ENCODE measurements around the gene C10orf105.

Gene C10orf105, protein sequence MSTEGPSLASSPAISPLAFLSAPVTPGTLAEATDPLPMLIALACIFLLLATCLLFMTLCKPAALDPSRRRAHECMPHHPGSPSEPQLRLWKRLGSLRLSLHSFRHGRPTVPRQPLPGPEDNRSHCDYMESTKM

DNA sequence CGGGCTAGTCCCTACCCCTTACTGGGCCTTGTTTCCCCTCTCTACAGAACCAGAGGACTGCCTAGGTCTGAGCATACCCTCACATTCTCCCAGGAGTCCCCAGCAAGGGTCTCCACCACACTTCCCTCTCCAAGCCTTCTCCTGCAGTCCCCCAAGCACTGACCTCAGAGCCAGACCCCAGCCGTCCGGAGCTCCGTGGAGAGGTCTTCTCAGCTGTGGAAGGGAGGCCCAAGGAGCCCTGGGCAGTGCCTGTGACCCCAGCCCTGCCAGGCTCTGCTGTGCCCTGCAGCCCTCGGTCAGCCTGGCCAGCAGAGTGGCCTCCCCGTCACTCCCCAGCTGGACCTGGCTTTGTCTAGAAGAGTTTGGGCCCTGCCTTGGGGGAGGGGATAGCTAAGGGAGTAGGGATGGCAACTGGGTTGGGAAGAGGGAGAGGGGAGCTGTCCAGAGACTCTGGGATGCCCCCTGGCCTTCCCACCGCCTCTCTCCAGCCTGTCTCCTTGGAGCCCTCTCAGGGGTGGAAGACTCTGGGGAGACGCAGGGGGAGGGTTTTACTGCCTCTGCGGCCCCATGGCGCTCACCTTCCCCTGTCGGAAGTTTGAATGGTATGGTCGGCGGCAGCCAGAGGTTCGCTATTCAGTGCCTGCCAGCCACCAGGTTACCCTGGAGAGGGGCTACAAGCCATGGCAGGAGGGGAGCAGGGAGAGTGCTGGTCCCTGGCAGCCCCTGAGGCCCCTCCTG is at the start of gene C10orf105:
TSS of gene C10orf105 (minus strand) at position 315 of the 738 bp plus-strand sequence. CDS start 3,441 bp downstream, outside the sequence.
- no peak within 1 kb of the TSS for H3K4me3 ChIP-seq (ENCODE audit: insufficient read length, low read depth)
- no peaks in the 10 kb centered on the region for H3K36me3 ChIP-seq (ENCODE audit: insufficient read depth, insufficient read length, low read length)
- no peak for TF ChIP-seq ZNF274 (IDR thresholded peaks at IDR 0.05; ENCODE audit: low read depth, low read length)
- TF ChIP-seq SUZ12 (IDR thresholded peaks at IDR 0.05; ENCODE audit: extremely low read depth, insufficient read depth, insufficient read length), result no peak
- TF ChIP-seq YY1 (IDR thresholded peaks at IDR 0.05; ENCODE audit: insufficient read depth, insufficient read length), result no peak
- no peaks in the 10 kb centered on the region for H3K9me3 ChIP-seq (ENCODE audit: insufficient read depth, low read length)
- H3K4me1 ChIP-seq (ENCODE audit: insufficient read depth, insufficient read length), result peaks cover 6% of the 10 kb centered on the region
- no peak for DNase-seq (ENCODE audit: low read depth, low spot score)
- H3K9ac ChIP-seq (ENCODE audit: insufficient read length, low read depth), result no peak within 1 kb of the TSS
- H3K27me3 ChIP-seq (ENCODE audit: insufficient read depth, insufficient read length), result peaks cover 9% of the 10 kb centered on the region

DNA sequence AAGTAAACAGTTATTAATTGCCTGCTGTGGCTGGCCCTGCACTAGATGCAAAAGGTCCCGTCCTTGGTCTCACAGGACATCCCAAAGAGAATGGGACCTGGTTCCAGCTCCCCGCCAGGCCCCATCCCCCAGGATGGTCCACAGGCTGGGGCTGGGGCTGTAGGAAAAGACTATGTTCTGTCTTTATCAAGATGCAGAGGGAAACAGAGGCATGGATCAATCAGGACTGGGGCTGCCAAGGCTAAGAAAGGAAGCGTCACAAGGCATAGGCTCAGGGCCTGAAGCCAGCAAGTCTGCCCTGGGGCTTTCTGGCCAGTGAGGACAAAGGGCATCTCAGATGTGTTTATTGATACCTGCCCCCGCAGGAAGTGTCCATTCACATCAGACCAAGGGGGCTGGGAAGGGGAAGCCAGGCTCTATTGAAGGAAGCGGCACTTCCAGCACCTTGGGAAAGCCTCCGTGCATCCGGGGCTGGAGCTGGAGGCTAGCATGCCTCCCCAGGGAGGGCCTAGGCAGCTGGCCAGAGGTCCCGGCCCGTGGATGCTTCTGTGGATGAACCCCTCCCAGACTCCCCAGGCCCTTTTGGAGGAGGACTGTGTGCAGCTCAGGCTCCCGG is 48.0 kb upstream of the C10orf105 start:
- H3K9ac ChIP-seq (ENCODE audit: insufficient read length, low read depth), result no peak overlapping the region

DNA sequence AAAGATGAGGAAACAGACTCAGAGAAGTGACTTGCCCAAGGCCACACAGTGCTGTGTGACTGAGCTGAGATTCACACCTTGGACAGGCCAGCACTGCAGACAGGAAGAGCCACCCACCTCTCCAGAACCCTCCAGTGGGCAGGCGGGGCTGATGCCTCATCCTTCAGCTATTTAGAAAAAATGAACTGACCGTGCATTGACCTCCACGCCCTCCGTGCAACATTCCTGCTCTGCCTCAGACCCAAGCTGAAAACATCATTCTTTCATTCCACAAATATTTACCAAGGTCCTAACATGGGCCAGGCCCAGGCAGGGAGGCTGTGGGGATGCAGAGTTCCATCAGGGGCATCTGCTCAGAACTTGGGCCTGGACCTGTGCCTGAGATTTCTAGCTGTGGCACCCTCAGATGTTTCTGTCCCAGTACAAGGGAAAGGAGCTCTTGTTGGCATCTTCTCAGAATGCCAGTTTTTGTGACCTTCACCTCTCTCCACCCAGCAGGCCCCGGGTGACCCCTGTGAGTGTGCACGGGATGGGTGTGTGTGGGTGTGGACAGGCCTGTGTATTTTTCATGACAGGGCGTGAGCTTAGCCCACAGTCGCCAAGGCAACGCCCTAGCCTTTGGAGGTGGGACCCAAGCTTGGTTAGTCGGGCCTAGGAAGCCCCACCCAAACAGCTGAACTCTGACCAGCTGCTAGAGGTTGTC is 47.3 kb upstream of the C10orf105 start:
- Histone ChIP-seq H3K27me3 (ENCODE audit: insufficient read depth, insufficient read length) (peaks cover 12% of the 10 kb centered on the region), H3K4me1 (ENCODE audit: insufficient read depth, insufficient read length) (peaks cover 20% of the 10 kb centered on the region), H3K9me3 (ENCODE audit: insufficient read depth, low read length) (no peaks in the 10 kb centered on the region), H3K4me3 (ENCODE audit: insufficient read length, low read depth) (no peak overlapping the region), H3K36me3 (ENCODE audit: insufficient read depth, insufficient read length, low read length) (no peaks in the 10 kb centered on the region), H3K9ac (ENCODE audit: insufficient read length, low read depth) (no peak overlapping the region)
- DNase-seq (ENCODE audit: low read depth, low spot score), result no peak
- TF ChIP-seq SUZ12 (IDR thresholded peaks at IDR 0.05; ENCODE audit: extremely low read depth, insufficient read depth, insufficient read length) (no peak), YY1 (IDR thresholded peaks at IDR 0.05; ENCODE audit: insufficient read depth, insufficient read length) (no peak), ZNF274 (IDR thresholded peaks at IDR 0.05; ENCODE audit: low read depth, low read length) (no peak)

More for the DNA sequence above, 48.0 kb upstream of the C10orf105 start:
- Histone ChIP-seq H3K36me3 (ENCODE audit: insufficient read depth, insufficient read length, low read length) (no peaks in the 10 kb centered on the region), H3K4me1 (ENCODE audit: insufficient read depth, insufficient read length) (peaks cover 19% of the 10 kb centered on the region), H3K27me3 (ENCODE audit: insufficient read depth, insufficient read length) (peaks cover 18% of the 10 kb centered on the region), H3K4me3 (ENCODE audit: insufficient read length, low read depth) (no peak overlapping the region), H3K9me3 (ENCODE audit: insufficient read depth, low read length) (no peaks in the 10 kb centered on the region)
- DNase-seq (ENCODE audit: low read depth, low spot score), result no peak
- no peak for TF ChIP-seq ZNF274 (IDR thresholded peaks at IDR 0.05; ENCODE audit: low read depth, low read length)
- no peak for TF ChIP-seq YY1 (IDR thresholded peaks at IDR 0.05; ENCODE audit: insufficient read depth, insufficient read length)
- TF ChIP-seq SUZ12 (IDR thresholded peaks at IDR 0.05; ENCODE audit: extremely low read depth, insufficient read depth, insufficient read length), result no peak

DNA sequence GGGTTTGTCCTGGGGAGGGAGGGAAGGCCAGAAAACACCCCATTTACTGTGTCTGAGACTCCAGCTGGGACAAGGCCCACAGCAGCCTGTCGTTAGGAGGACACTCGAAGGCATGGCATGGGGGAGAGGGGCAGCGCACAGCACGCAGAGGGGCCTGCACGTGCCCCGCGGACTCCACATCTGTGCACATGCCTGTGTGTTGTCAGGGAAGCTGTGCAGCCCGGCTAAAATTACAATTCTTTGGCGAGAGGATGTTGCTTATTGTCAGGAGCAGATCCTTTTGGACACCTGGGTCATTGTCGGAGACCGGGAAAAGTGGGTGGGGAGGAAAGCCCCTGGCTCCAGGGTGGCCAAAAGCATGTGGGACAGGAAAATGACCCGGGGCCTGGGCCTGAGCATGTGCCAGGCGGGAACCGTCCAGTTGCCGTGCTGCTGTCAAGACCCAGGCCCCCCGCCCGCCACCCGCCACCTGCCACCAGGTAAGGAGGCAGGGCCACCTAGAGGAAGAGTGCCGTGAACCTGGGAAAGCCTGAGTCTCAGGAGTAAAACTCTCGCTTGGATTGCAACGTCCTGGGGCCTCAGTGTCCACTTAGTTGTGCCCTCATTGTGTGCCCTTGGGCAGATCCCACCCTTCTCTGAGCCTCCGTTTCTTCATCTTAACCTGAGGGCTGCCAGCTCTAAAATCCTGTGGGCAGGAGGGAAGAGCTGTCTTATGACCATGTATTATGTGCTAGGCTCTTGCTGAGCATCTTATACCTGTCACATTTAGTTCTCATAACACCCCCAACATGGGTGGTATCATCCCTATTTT is 46.5 kb upstream of the C10orf105 start:
- Histone ChIP-seq H3K4me3 (ENCODE audit: insufficient read length, low read depth) (no peak overlapping the region), H3K9me3 (ENCODE audit: insufficient read depth, low read length) (no peaks in the 10 kb centered on the region), H3K4me1 (ENCODE audit: insufficient read depth, insufficient read length) (peaks cover 20% of the 10 kb centered on the region), H3K36me3 (ENCODE audit: insufficient read depth, insufficient read length, low read length) (no peaks in the 10 kb centered on the region), H3K9ac (ENCODE audit: insufficient read length, low read depth) (no peak overlapping the region), H3K27me3 (ENCODE audit: insufficient read depth, insufficient read length) (peaks cover 5% of the 10 kb centered on the region)
- TF ChIP-seq YY1 (IDR thresholded peaks at IDR 0.05; ENCODE audit: insufficient read depth, insufficient read length), result no peak
- TF ChIP-seq SUZ12 (IDR thresholded peaks at IDR 0.05; ENCODE audit: extremely low read depth, insufficient read depth, insufficient read length), result no peak
- no peak for TF ChIP-seq ZNF274 (IDR thresholded peaks at IDR 0.05; ENCODE audit: low read depth, low read length)
- no peak for DNase-seq (ENCODE audit: low read depth, low spot score)

DNA sequence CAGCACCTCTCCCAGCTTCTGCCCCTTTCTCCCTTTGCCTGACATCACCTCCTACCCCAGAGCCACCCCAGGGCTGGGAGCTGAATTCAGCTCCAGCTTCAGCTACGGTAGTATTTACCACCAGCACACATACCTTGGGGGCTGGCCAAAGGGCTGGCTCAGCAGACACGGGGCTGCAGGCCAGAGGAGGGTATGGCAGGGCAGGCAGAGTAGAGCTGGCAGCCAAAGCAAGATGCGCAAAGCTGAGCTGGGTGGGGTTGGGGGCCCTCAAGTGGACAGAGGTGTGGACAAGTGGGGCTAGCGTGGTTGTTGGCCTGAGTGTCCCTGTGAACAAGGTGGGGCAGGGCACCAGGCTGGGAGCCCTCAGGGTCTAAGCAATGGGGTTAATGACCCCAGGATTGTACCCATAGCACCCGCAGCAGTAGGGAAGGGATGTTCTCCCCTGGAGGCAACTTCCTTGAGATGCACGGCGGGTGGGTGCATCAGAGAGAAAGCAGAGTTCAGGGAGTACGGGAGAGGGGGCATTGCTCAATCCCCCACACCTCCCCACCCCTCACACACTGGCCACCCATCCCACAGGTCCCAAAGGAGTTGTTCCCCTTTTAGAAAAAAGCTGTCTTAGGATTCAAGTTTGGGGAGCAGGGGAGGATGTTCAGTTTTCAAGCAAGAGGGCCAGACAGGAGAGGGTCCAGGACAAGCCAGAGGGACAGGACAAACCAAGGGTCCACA is 45.8 kb upstream of the C10orf105 start:
- TF ChIP-seq YY1 (IDR thresholded peaks at IDR 0.05; ENCODE audit: insufficient read depth, insufficient read length) (no peak), ZNF274 (IDR thresholded peaks at IDR 0.05; ENCODE audit: low read depth, low read length) (no peak), SUZ12 (IDR thresholded peaks at IDR 0.05; ENCODE audit: extremely low read depth, insufficient read depth, insufficient read length) (no peak)
- Histone ChIP-seq H3K9ac (ENCODE audit: insufficient read length, low read depth) (no peak overlapping the region), H3K36me3 (ENCODE audit: insufficient read depth, insufficient read length, low read length) (no peaks in the 10 kb centered on the region)

More for the DNA sequence above, 45.8 kb upstream of the C10orf105 start:
- no peak overlapping the region for H3K4me3 ChIP-seq (ENCODE audit: insufficient read length, low read depth)
- H3K4me1 ChIP-seq (ENCODE audit: insufficient read depth, insufficient read length), result peaks cover 20% of the 10 kb centered on the region
- H3K27me3 ChIP-seq (ENCODE audit: insufficient read depth, insufficient read length), result no peaks in the 10 kb centered on the region
- H3K9me3 ChIP-seq (ENCODE audit: insufficient read depth, low read length), result no peaks in the 10 kb centered on the region
- DNase-seq (ENCODE audit: low read depth, low spot score), result no peak
